ENCODE data around the gene CTNNA1.

DNA sequence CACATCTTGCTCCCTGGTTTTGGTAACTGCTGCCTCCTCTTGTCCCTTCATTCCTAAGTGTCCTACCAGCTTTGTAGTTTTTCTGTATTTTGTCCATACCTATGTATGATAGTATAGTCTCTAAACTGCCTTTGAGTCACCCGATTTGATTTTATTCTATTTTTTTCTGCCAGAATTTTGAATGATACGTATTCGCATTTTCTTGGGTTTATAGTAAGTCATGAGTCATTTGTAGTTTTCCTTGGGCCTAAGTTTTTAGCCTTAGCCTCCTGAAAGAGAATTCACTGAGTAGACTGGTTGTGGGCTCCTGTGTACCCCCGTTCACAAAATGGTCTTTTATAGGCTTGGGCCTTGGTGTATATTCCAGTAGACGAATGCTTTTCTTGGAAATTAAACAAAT lies 62.3 kb downstream of the CTNNA1 start:
- TF ChIP-seq, protein P1, sequence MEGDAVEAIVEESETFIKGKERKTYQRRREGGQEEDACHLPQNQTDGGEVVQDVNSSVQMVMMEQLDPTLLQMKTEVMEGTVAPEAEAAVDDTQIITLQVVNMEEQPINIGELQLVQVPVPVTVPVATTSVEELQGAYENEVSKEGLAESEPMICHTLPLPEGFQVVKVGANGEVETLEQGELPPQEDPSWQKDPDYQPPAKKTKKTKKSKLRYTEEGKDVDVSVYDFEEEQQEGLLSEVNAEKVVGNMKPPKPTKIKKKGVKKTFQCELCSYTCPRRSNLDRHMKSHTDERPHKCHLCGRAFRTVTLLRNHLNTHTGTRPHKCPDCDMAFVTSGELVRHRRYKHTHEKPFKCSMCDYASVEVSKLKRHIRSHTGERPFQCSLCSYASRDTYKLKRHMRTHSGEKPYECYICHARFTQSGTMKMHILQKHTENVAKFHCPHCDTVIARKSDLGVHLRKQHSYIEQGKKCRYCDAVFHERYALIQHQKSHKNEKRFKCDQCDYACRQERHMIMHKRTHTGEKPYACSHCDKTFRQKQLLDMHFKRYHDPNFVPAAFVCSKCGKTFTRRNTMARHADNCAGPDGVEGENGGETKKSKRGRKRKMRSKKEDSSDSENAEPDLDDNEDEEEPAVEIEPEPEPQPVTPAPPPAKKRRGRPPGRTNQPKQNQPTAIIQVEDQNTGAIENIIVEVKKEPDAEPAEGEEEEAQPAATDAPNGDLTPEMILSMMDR (IDR thresholded peaks at IDR 0.05): no peak
- TF ChIP-seq POLR2A (IDR thresholded peaks at IDR 0.05): no peak
